Endothelial cell of hepatic sinusoid (primary cell): ENCODE measurements around the gene CCDC152.

Experiments used
- in situ Hi-C: cut with HindIII; loops from 2 replicates; pipeline ENCODE4 v1.10.0; 2017; ENCODE audit warnings: low sequenced_read_pairs

The CCDC152 gene

DNA sequence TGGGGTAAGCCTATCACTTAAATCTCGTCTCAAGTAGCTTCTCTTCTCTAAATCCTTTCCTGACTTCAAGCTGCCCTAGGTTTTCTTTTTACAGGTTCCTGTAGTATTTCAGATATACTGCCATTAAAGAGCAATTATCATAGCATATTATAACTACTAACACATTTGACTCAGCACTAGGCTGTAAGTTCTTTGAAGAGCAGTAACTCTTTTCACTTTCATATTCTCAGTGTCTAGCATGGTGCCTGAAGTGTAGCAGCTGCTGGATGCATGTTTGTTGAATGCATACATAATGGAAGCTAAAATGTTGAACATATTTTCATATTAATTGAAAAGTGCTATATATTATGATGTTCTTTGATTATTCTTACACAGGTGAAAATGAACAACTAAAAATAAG, 22.5 kb downstream of the CCDC152 start:
- in situ Hi-C loops = no loop called here

DNA sequence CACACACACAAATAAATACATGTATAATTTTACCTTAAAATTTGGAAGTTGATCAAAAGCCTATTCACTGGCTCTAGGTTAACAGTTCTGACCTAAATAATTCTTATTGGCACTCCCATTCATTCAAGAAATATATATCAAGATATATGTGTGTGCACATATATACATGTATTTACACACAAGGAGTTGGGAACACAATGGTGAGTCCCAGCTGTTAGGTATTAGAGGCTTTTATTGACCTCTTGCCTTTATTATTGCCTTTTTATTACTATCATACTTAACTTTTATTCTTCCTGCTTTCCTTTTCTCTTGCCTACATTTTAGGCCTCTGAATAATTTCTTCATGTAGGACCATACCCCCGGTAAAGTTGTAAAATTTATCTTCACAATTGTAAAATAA, 25.0 kb downstream of the CCDC152 start:
- in situ Hi-C loops = no loop called here

DNA sequence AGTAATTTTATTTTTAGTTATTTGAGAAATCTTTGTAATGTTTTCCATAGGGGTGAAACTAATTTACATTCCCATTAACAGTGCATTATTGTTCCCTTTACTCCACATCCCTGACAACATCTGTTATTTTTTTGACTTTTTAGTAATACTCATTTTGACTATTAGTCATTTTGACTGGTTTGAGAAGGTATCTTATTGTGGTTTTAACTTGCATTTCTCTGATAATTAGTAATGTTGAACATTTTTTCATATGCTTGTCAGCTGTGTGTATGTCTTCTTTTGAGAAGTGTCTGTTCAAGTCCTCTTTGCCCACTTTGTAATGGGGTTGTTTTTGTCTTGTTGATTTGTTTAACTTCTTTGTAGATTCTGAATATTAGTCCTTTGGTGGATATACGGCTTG, 27.5 kb downstream of the CCDC152 start:
- in situ Hi-C loops = no loop called here

DNA sequence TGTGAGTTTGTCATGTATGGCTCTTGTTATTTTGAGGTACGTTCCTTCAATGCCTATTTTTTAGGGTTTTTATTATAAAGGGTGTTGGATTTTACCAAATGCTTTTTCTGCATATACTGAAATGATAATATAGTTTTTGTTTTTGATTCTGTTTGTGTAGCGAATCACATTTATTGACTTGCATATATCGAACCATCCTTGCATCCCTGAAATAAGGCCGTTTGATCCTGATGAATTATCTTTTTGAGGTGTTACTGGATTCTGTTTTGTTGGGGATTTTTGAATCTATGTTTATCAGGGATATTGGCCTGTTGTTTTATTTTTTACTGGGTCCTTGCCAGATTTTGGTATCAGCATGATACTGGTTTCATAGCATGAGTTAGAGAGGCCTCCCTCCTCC, 29.1 kb downstream of the CCDC152 start:
- in situ Hi-C loops = no loop called here

DNA sequence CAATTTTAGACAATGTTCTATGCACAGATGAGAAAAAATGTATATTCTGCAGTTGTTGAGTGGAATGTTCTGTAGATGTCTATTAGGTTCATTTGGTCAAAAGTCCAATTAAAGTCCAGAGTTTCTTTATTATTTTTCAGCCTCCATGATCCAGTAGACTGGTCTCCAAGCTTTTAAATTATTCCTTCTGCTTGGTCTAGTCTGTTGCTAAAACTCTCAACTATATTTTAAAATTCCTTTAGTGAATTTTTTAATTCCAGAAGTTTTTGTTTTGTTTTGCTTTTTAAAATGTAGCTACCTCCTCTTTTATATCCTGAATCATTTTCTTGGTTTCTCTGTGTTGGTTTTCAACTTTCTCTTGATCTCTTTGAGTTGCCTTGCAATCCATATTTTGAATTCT, 30.5 kb downstream of the CCDC152 start:
- in situ Hi-C loops = no loop called here

DNA sequence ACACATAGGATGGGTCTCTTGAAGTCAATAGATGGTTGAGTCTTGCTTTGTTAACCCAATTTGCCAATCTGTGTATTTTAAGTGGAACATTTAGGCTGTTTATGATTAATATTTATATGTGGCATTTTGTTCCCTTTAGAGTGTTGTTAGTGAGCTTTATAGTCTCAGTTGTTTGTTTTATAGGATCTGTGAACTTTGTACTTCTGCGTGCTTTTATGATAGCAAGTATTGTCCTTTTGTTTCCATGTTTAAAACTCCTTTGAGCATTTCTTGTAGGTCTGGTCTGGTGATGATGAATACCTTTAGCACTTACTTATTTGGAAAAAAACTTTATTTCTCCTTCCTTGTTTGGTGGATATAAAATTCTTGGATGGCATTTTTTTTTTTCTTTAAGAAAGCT, 31.2 kb downstream of the CCDC152 start:
- in situ Hi-C loops = no loop called here

DNA sequence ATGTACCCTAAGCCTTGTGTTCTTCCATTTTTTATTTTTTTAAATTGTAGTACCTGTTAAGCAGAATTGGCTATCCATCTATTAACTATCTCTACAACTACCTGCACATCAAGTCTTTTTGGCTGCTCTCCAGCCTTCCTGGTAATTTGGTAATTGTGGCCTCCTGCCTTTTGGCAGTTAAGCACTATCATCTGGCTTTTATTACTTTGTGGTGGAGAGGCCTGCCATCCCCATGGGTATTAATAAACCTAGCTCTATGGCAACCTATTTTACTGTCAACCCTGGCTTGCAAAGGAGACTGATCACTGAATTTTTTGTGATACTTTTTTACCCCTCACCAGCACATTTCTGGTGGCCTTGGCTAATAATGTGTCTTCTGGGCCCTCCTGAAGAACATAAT, 34.5 kb downstream of the CCDC152 start:
- in situ Hi-C loops = no loop called here

DNA sequence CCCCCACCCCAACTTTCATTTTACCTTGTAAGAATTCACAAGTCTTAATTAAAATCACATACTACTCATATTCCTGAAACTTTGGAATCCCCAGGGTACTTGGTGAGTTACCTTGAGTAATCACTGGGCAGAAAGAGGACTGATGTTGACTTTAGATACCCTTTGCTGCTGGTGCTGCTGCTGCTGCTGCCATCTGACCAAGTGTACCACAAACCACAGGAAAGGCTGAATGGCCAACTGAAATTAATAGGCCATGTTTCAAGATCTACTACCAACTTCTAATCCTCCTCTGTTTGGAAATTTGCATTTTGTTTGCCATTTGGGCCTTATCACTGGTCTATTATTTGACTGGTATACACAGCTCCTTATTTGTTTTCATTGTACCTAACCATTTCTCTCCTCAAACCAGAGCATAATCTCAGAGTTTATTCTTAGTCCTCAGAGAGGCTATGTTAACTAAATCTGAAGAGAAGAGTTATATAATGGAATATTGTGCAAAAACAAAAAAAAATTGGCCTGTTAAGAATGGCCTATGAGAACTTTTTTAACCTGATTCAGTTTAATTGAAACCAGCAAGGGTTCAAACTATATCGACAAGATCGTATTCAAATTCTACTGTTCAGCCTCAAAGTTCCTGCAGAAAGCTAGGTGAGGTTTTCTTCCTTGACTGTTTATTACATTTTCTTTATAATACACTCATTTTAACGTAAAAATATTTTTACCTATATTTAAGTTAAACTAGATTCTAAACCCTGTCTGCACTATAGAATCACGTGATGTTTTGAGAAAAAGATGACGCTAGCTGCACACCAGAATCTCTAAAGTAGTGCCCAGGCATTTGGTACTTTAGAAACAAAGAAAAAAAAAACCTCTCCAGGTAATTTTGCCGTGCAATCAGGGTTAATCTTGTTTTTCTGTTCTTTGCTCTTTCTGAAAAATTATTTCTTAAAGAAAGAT, 41.9 kb downstream of the CCDC152 start:
- in situ Hi-C loops = no loop called here

DNA sequence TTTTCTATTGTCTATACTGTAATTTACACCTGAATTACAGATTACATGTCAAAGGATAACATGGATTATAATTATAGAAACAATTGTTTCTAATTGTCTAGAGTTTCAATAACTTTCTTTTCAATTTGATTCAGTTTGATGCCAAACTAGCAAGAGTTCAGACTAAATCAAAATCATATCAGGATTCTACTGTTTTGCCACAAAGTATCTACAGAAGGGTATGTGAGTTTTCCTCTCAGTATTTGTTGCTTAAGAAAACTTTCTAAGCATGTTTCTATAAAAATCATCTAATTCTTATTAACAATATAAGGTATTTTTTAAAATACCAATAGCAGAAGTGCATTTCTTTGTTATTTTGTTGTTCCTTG, 42.6 kb downstream of the CCDC152 start:
- in situ Hi-C loops = no loop called here

DNA sequence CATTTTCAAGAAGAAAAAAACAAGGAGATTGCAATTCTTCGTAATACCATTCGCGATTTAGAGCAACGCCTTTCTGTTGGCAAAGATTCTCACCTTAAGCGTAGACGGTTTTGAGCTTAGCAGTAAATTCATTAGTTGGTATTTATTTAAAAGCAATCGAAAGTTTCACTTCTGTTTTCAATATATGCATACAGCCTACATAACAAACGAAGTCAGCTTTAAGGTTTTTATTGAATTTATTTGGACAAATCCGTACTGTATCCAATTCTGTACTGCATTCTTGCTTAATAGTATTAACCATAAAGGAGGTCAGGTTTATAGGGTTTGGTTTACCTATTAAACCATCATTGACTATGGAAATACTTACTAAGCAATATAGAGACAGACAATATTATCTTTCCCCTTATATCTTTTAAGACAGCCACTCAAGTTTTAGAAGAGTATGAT, 43.1 kb downstream of the CCDC152 start:
- in situ Hi-C loops = no loop called here

DNA sequence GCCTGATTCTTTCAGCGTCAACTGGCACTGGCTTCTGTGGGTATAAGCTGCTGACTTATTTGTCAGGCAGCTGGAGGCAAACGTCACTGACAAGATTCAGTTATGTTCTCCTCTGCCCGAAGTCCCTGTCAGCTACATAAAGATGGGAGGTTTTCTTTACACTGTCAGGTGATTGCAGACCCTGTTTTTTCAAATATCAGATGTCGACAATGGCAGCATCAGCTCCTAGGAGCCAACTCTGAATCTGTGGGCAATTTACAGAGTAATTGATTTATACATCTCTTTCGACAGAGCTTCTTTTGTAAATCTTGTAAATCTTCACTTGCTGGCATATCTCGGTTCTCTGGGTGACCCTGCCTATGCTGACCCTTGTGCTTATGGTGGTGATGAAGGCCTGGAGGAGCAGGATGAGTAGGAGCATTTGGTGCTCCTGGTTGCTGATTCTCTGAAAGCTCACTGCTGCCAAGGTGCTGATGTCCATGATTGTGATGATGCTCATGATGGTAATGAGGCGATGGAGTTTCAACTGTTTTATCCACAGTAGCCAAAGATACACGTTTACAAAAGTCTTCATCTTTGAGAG, 44.2 kb downstream of the CCDC152 start:
- in situ Hi-C loops = no loop called here

DNA sequence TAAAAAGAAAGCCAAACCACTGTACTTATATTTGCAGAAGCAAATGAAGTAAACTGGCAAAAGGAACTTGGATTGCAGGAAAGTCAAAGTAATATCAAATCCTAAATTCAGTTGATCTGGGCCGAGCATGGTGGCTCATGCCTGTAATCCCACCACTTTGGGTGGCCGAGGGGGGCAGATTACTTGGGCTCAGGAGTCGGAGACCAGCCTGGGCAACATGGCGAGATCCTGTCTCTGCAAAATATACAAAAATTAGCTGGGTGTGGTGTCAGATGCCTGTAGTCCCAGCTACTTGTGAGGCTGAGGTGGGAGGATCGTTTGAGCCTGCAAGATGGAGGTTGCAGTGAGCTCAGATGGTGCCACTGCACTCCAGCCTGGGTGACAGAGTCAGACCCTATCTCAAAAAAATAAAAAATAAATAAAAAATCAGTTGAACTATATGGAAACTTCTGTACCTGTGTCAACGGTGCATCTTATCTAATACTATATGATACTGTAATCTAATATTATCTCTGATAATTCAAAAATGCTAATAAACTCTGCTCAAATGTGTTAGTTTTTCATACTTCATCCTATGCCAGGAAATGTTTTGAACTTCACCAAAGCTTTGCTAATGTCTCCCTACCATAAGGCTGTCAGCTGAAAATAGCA, 45.0 kb downstream of the CCDC152 start:
- in situ Hi-C loops = no loop called here

DNA sequence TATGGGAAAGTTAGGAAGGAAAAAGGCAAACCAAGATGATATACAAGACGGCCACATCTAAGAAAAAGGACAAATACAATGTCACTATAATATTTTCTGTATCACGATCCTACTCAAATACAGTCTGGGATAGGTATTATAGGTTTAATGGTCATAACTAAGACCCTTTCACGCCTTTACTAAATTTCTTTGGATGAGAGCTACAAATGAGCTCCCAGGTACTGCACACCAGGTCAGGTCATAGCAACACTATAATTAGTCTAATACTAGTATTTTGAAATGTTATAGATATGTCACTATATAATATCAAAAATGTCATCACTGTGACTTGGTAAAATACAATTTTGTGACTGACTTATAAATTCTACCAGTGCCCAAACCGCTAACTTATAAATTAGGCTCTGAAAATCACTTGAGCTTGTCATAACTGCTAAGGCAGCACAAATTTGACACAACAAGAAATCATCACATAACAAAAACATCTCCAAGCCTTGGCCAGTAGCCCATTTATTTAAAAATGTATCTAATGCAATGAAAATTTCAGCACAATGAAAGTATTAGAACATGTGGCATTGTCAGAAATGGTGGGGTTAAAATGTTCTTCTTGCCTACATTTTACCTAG, 48.2 kb downstream of the CCDC152 start:
- in situ Hi-C loops = no loop called here

DNA sequence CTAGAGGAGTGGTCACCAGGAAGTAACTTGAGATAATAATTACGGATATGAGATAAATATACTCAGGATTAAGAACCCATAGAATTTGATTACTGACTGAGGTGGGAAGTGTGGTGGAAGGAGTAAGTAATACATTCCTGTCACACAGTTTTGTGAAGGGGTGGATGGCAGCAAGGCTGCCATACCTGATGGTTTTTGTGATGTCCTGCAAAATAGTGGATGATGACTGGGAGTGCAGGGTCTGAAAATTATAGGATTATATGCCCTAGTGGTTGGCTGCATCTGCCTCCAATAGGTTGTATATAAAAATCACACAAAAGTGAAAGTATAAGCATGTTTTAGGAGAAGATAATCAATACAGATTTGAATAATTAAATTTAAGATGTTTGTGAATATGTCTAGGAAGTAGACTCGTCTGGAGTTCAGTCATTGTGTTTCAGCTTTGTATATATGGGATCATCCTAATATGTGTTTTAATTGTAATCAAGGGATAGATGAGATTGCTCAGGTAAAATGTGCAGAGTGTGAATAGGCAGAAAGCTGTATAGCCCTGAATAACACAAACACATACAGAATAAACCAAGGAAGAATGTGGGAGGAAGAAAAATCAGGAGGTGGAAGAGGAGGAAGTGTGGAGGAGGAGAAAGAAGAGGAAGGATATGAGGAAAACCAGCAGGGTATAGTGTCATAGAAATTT, 49.5 kb downstream of the CCDC152 start:
- in situ Hi-C loops = no loop called here

DNA sequence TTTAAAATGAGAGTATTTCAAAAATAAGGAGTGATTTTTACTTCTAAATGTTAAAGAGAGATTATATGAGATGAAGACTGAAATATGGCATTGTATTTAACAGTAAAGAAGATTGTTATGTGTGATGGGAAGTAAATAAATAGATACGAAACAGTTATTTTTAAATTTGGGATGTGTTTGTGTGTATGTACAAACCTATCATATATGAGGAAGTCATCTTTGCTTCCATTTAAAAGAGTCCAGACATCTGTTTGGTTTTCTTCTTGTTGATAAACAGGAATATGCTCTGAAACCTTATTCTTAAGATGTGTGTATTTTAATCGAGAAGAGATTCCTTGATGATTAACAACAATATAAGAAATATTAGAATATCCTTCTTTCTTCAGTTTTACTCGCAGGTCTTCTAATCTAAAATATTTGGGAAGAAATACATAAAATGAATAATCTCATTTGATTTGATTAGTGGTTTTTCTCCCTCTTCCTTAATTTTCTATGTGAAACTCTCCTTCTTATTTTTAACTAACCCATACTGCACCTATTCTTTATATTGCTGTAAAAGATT, 50.2 kb downstream of the CCDC152 start:
- in situ Hi-C loops = no loop called here

DNA sequence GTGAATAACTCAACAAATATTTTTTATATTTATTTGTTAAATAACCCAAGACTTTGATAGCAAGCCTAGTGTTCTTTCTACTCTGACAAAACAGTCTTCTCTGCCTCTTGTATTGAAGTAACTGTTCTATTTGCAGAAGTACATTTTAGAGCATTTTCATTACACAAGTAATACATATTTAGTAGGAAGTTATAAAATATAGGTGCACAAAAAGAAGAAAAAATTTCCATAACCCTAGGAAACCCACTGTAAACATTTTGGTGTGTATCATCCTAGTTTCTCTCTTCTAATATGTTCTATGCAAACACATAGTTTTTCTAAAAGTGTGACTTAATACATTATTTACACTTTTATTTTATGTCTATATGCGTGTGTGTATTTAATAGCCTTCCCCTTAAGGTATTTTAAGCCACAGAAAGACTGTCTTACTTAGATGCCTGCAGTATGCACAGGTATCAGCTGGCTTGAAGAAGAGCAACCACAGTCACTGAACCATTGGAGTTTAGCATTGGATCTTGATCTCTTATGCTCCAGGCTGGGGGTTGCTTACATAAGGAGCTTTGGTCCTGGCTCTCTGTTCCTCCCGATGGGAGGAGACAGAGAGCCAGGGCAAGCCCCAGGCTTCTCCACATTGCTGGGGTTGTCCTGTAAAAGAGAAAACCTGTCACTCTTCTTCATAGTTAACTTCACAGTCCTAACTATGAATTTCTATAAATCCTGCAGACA, 51.3 kb downstream of the CCDC152 start:
- in situ Hi-C loops = no loop called here

DNA sequence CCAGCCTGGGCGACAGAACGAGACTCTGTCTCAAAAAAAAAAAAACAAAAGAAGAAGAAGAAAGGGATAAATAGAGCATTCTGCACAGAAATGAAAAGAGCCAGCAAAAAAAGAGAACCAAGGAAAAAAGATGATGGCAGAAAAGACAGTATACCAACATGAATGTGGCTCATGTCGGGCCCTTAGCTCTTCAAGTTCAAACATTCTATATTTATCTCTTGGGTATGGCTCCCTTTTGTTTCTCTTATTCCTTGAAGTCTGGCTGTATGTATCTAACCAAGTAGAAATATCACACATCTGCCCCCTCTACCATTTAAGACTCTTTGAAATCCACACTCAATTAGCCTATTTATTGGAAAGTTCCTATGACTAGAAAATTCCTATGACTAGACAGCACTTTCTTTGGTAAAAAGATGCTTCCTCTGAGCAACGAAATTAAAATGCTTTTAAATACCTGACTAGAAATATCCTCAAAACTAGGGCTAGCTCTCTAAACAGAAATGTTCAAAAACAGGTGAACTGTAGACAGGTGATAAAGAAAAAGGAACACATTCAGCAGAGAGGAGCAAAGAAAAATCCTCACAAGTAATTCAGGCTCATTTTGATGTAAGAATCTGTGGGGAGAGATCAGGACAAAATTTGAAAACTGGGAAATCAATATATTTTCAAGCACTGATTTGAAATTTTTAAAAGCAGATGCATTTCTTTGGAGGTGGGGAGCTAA, 52.4 kb downstream of the CCDC152 start:
- in situ Hi-C loops = no loop called here

DNA sequence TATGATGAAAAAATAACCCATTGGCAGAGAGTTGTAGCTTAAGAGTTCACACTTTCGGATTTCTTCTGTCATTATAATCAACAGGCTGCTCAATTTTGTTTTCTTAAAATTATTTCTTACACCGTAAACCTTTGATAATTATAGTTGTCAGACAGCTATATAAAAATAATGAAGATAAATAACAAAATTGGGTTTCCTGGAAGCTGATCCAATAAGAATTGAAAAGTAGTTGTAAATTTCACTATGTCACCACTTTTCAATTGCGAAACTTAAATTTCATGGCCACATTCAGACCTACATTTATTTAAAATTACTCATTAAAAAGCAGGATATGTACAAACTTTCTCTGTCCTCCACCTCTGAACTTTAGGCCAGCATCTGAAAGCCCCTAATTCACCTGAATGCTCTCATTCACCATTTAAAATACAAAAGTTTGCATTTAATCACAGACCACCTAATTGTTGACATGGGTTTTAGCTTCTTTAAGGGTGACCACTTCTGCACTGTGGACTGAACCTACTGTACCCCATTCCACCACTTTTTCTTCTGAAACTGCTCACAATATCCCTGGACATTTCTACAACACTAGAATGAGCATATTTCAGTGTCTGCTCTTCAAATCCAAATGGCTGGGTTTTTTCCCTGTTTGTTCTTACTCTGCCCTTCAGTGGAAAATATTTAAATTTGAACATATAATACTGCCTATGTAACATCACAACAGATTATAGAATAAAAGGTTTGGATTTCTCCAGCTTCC, 54.4 kb downstream of the CCDC152 start:
- in situ Hi-C loops = no loop called here
